PC-3 (cell line): ENCODE results near the gene ADH5.

Experiments used
- EZH2phosphoT487 ChIP-seq: fragments of 300-600 bp; sonication (generic); IDR thresholded peaks from 2 replicates; pipeline ENCODE4 v1.6.1; 2018; ENCODE audit warnings: mild to moderate bottlenecking, antibody characterized with exemption, low read length, borderline replicate concordance
- TF ChIP-seq, protein P1 (sequence below): fragments of 300-600 bp; sonication (generic); conservative IDR thresholded peaks from 2 replicates; pipeline ENCODE4 v1.5.1; 2017; ENCODE audit warnings: antibody characterized with exemption, low read depth, mild to moderate bottlenecking, low read length

DNA sequence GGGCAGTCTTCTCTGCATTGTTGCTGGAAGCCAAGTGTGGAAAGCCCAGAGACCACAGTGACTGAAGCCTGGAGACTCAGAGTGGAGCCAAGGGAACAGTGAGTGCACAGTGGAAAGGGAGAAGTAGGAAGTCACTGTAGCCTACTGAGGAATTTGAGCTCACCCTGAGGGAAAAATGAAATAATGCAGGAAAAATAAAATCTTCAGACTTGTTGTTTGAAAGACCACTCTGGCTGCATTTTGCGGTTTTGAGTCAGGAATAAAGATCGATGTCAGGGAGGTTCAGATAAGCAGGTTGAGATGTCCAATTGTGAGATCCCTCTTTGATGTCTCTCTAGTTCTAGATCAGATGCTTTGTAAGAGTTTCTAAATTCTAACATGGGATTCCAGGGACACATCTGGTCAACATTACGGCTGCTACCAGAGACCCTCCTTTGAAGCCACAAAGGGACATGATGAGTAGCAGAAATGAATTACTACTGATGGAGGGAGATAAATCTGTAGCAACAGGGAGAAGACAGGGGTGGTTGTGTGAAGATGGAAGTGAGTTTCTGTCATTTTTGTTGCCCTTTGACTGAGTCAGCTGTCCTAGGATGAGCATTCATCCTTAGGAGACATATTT is 47.1 kb upstream of the ADH5 start:
- TF ChIP-seq, protein P1, sequence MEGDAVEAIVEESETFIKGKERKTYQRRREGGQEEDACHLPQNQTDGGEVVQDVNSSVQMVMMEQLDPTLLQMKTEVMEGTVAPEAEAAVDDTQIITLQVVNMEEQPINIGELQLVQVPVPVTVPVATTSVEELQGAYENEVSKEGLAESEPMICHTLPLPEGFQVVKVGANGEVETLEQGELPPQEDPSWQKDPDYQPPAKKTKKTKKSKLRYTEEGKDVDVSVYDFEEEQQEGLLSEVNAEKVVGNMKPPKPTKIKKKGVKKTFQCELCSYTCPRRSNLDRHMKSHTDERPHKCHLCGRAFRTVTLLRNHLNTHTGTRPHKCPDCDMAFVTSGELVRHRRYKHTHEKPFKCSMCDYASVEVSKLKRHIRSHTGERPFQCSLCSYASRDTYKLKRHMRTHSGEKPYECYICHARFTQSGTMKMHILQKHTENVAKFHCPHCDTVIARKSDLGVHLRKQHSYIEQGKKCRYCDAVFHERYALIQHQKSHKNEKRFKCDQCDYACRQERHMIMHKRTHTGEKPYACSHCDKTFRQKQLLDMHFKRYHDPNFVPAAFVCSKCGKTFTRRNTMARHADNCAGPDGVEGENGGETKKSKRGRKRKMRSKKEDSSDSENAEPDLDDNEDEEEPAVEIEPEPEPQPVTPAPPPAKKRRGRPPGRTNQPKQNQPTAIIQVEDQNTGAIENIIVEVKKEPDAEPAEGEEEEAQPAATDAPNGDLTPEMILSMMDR: no peak
- no peak for TF ChIP-seq EZH2phosphoT487
